Endothelial cell of umbilical vein (primary cell): Measurements from ENCODE around the gene SLC7A10. TPM values are rescaled to one million over a fixed set of nuclear protein-coding genes. Genes with fewer than 3 reads are reported as not detected.

Experiments
- BruUV-seq: library from RNA; stranded (reverse); fragments of 400-500 nt; replicated peaks from 2 replicates; lab custom pipeline; 2021; lab: Mats Ljungman, UMichigan
- CTCF ChIA-PET: fragments of 300-600, 350-600 bp; sonication (Branson Sonifier 250); formaldehyde crosslinking; loops from one replicate; lab custom pipeline; 2021; ENCODE audit warnings: antibody characterized with exemption, inconsistent platforms; lab: Charles Lee
- POLR2A ChIA-PET: fragments of 300-600, 350-600 bp; sonication (Branson Sonifier 250); formaldehyde crosslinking; loops from one replicate; lab custom pipeline; 2021; ENCODE audit warnings: antibody characterized with exemption, inconsistent platforms; lab: Charles Lee
- DNase-seq: peaks from one replicate; pipeline ENCODE4 v3.0.0-alpha.2; 2011; ENCODE audit warnings: low read depth, low spot score
- FAIRE-seq: peaks from 2 replicates; lab custom pipeline; 2011; peaks lifted over from hg19 to GRCh38; lab: Jason Lieb, UNC
- H2AFZ ChIP-seq: 2 replicates; pipeline ENCODE4 v1.6.0; 2012; ENCODE audit warnings: low read depth, low read length, control low read depth, inconsistent platforms
- H3K27ac ChIP-seq: 2 replicates; pipeline ENCODE4 v1.5.1; 2011; ENCODE audit warnings: low read depth, mild to moderate bottlenecking, control low read depth, low read length, moderate library complexity; ENCODE audit not compliant: insufficient read depth
- H3K27me3 ChIP-seq, 2 experiments: 2 replicates each; pipeline versions ENCODE4 v1.6.0 to v1.6.1; 2011; ENCODE audit warnings: low read length in 2 of 2, mixed read lengths in 1 of 2; ENCODE audit not compliant: control insufficient read depth in 2 of 2, insufficient read depth in 2 of 2
- H3K36me3 ChIP-seq, 2 experiments: 2 replicates in 1 of 2; 3 replicates in 1 of 2; pipeline ENCODE4 v1.5.1; 2011; ENCODE audit warnings: low read length in 2 of 2, mild to moderate bottlenecking in 1 of 2, moderate library complexity in 1 of 2; ENCODE audit not compliant: control insufficient read depth in 2 of 2, insufficient read depth in 2 of 2; ENCODE audit errors: extremely low read depth in 1 of 2
- H3K4me1 ChIP-seq: 3 replicates; pipeline ENCODE4 v1.5.1; 2011; ENCODE audit warnings: mild to moderate bottlenecking, low read length; ENCODE audit not compliant: control insufficient read depth, insufficient read depth; ENCODE audit errors: extremely low read depth
- H3K4me2 ChIP-seq: 2 replicates; pipeline ENCODE4 v1.6.1; 2011; ENCODE audit warnings: low read length, control low read depth, mixed read lengths; ENCODE audit not compliant: insufficient read depth
- H3K4me3 ChIP-seq, 3 experiments: fragments of 200-600 bp in 1 of 3; sonication (generic), shearing (Covaris generic) in 1 of 3; replicated peaks in 1 of 3; 2 replicates each; pipeline ENCODE4 v1.5.1; 2011 to 2016; ENCODE audit warnings: control low read depth in 3 of 3, low read length in 3 of 3, mild to moderate bottlenecking in 2 of 3, inconsistent platforms in 1 of 3, low read depth in 1 of 3, moderate library complexity in 1 of 3; ENCODE audit not compliant: insufficient read depth in 1 of 3
- H3K79me2 ChIP-seq: 2 replicates; pipeline ENCODE4 v1.6.0; 2012; ENCODE audit warnings: low read length, inconsistent platforms; ENCODE audit not compliant: control insufficient read depth, insufficient read depth
- H3K9ac ChIP-seq: replicated peaks from 2 replicates; pipeline ENCODE3; 2011; ENCODE audit warnings: low read length, control low read depth; ENCODE audit not compliant: insufficient read depth; ENCODE audit errors: extremely low read depth
- H3K9me1 ChIP-seq: replicated peaks from 3 replicates; pipeline ENCODE4 v1.6.0; 2011; ENCODE audit warnings: mild to moderate bottlenecking, low read length; ENCODE audit not compliant: control insufficient read depth, insufficient read depth; ENCODE audit errors: extremely low read depth
- H3K9me3 ChIP-seq: replicated peaks from 2 replicates; pipeline ENCODE4 v1.5.1; 2012; ENCODE audit warnings: low read length, inconsistent platforms; ENCODE audit not compliant: control insufficient read depth, insufficient read depth
- H4K20me1 ChIP-seq: replicated peaks from 2 replicates; pipeline ENCODE3; 2011; ENCODE audit warnings: mild to moderate bottlenecking, low read length; ENCODE audit not compliant: control insufficient read depth, insufficient read depth; ENCODE audit errors: extremely low read depth
- EZH2 ChIP-seq: IDR thresholded peaks from 2 replicates; pipeline ENCODE4 v1.6.1; 2012; ENCODE audit warnings: borderline replicate concordance, low read depth, mild to moderate bottlenecking, moderate library complexity, low read length, inconsistent platforms; ENCODE audit not compliant: severe bottlenecking
- FOS ChIP-seq: IDR thresholded peaks from 2 replicates; pipeline ENCODE4 v1.6.1; 2011; ENCODE audit warnings: mild to moderate bottlenecking, low read length, moderate library complexity, borderline replicate concordance; ENCODE audit not compliant: insufficient read depth
- GATA2 ChIP-seq: IDR thresholded peaks from 2 replicates; pipeline ENCODE4 v1.7.0; 2011; ENCODE audit warnings: low read depth, mild to moderate bottlenecking, moderate library complexity, mixed read lengths, low read length; ENCODE audit not compliant: insufficient read length, insufficient read depth
- JUN ChIP-seq: IDR thresholded peaks from 2 replicates; pipeline ENCODE4 v1.6.1; 2011; ENCODE audit warnings: borderline replicate concordance, low read depth; ENCODE audit not compliant: insufficient read length, insufficient read depth
- MYC ChIP-seq: IDR thresholded peaks from one replicate; pipeline ENCODE4 v1.6.1; 2011; ENCODE audit warnings: mild to moderate bottlenecking, low read depth, low read length
- POLR2A ChIP-seq: IDR thresholded peaks from 2 replicates; pipeline ENCODE4 v1.6.1; 2012; ENCODE audit warnings: low read depth, mild to moderate bottlenecking, control low read depth, low read length
- POLR2AphosphoS5 ChIP-seq: IDR thresholded peaks from 2 replicates; pipeline ENCODE4 v1.6.1; 2012; ENCODE audit warnings: low read depth, mild to moderate bottlenecking, control low read depth, low read length, moderate library complexity; ENCODE audit not compliant: insufficient read depth
- dilution Hi-C: fragments of 300-500 bp; cut with MboI; formaldehyde crosslinking; loops from one replicate; pipeline ENCODE4 v1.15.0; 2019; ENCODE audit warnings: low sequenced_read_pairs; ENCODE audit not compliant: extremely low pct_ligation_motif_present
- intact Hi-C: fragments of 100-400 bp; cut with micrococcal nuclease; formaldehyde crosslinking; loops from one replicate; pipeline ENCODE4 v1.10.0; 2022
- polyA plus RNA-seq, 4 experiments: library from polyadenylated mRNA; depleted of rRNA in 3 of 4; stranded (reverse) in 3 of 4; unstranded in 1 of 4; fragments of >200 nt; gene quantifications; 2 replicates each; pipeline versions ENCODE4 v1.2.1 to v1.2.3, GENCODE V29; 2011 to 2012; ENCODE audit warnings: missing spikeins in 1 of 4
- total RNA-seq: library from RNA; stranded (reverse); gene quantifications from 2 replicates; pipeline ENCODE4 v1.2.3, GENCODE V29; 2021
- TF ChIP-seq, protein P1 (sequence below), 2 donors: IDR thresholded peaks; 1 replicate in 1 of 2; 2 replicates in 1 of 2; pipeline ENCODE4 v1.5.1; 2011; ENCODE audit warnings: low read length in 2 of 2, mild to moderate bottlenecking in 2 of 2, moderate library complexity in 2 of 2, control low read depth in 1 of 2, inconsistent platforms in 1 of 2, low read depth in 1 of 2; ENCODE audit not compliant: insufficient read depth in 1 of 2; ENCODE audit errors: extremely low read depth in 1 of 2
- TF ChIP-seq, protein P2 (sequence below): IDR thresholded peaks from 2 replicates; pipeline ENCODE4 v1.6.1; 2011; ENCODE audit not compliant: insufficient read depth, insufficient read length

Gene SLC7A10
- total and polyA plus RNA-seq, 2 donors (not counting 3 experiments of a cell fraction or from before 2014, with no cell fraction given): not detected

DNA sequence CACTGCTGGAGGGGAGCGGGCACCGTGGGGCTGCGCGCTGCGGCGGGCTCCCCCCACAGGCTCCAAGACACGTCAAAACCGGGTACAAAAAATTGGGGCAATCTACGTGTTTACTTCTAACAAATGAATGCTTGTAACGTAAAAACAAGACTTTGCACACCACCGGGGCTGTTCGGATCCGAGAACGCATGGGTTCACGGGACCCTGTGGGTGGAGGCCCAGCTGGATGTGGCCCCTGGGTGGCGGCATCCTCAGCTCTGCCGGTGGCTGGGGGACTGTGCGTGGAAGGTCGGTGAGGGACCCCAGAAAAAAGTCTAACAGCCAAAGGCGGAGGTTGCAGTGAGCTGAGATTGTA lies 10.3 kb upstream of the SLC7A10 start:
- Histone ChIP-seq H3K27ac (no peak overlapping the region), H2AFZ (no peak overlapping the region), H3K79me2 (no peaks in the 10 kb centered on the region), H3K4me1 (no peaks in the 10 kb centered on the region), H3K4me3 (no peak overlapping the region), H3K27me3 (no peaks in the 10 kb centered on the region), H3K9me1 (no peaks in the 10 kb centered on the region), H3K4me2 (no peak overlapping the region), H3K9ac (no peak overlapping the region), H3K36me3 (no peaks in the 10 kb centered on the region), H4K20me1 (no peaks in the 10 kb centered on the region), H3K9me3 (no peaks in the 10 kb centered on the region)
- DNase-seq (no peak), FAIRE-seq (no peak)
- TF ChIP-seq POLR2A: no peak
- TF ChIP-seq POLR2AphosphoS5: no peak
- no peak for TF ChIP-seq EZH2
- TF ChIP-seq GATA2: no peak
- TF ChIP-seq MYC: no peak
- TF ChIP-seq, protein P1, sequence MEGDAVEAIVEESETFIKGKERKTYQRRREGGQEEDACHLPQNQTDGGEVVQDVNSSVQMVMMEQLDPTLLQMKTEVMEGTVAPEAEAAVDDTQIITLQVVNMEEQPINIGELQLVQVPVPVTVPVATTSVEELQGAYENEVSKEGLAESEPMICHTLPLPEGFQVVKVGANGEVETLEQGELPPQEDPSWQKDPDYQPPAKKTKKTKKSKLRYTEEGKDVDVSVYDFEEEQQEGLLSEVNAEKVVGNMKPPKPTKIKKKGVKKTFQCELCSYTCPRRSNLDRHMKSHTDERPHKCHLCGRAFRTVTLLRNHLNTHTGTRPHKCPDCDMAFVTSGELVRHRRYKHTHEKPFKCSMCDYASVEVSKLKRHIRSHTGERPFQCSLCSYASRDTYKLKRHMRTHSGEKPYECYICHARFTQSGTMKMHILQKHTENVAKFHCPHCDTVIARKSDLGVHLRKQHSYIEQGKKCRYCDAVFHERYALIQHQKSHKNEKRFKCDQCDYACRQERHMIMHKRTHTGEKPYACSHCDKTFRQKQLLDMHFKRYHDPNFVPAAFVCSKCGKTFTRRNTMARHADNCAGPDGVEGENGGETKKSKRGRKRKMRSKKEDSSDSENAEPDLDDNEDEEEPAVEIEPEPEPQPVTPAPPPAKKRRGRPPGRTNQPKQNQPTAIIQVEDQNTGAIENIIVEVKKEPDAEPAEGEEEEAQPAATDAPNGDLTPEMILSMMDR (IDR thresholded peaks at IDR 0.05; ENCODE audit: extremely low read depth in 1 of 2, insufficient read depth in 1 of 2, low read depth in 1 of 2, low read length in 2 of 2): no peak
- TF ChIP-seq FOS: no peak
- no peak for TF ChIP-seq JUN
- TF ChIP-seq, protein P2, sequence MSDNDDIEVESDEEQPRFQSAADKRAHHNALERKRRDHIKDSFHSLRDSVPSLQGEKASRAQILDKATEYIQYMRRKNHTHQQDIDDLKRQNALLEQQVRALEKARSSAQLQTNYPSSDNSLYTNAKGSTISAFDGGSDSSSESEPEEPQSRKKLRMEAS: no peak
- CTCF ChIA-PET: interaction anchor here (0.8 to 9.5 kb wide), 17 partner anchors 9 to 542 kb away, joined by 3 to 181 read pairs (median 5); partner anchors contain the start of gene CEBPA
- intact Hi-C loops (loop anchor here (1.0 to 2.0 kb wide), 3 partner anchors 67 to 535 kb away; partner anchors contain the start of gene CEBPA), dilution Hi-C loops (no loop called here)
- BruUV-seq: no TSS peak
- POLR2A ChIA-PET: no interaction called here
